Measurements from ENCODE around the gene RNLS. TPM values are rescaled to one million over a fixed set of nuclear protein-coding genes. Genes with fewer than 3 reads are reported as not detected.

Gene RNLS
- total and polyA plus RNA-seq, 2 of the 8 experiments (the other 6 are each of a cell fraction or from before 2014, with no cell fraction given): 7.5 to 12.7 TPM

DNA sequence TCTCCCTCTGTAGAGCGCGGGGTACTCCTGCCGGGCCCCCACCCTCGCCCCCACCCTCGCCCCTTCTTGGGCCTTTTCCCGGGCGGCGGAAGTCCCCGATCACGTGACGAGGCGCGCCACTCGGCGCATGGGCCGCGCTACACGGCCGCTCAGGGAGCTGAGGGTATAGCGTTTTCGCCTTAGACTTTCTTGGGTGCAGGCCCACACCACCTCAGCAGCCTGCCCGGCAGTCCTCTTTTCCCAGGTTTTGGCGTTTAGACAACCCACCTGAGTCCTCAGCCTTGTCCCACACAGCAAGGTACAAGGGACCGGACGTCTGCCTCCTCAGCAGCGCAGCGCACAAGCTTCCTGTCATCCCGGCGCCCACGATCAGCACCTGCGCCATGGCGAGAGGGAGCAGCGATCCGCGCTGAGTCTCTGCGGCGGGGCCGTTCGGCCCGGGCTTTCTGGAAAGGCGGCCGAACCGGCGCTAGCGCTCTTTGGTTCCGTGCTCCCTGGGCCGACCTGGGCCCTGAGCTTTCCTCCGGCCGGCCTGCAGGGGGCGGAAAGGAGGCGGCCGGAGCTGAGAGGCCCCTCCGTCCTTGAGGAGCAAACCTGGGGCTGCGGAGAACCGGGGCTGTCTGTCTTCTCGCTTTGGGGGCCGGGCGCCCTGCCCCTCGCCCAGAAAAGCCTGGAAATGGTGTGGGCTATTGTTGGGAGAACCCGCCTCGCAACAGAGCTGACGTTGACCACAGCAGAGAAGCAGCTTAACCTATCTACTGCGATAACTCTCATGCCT, at the start of gene RNLS (continued):
- TF ChIP-seq RBBP5 (IDR thresholded peaks at IDR 0.05; ENCODE audit: borderline replicate concordance, low read depth, low read length) (peak; percentile 70; the same call in 1 of the 2 replicates), POU5F1 (IDR thresholded peaks at IDR 0.05; ENCODE audit: low read depth, low read length) (no peak), CREB1 (IDR thresholded peaks at IDR 0.05) (peak; percentile 63; the same call in 1 of the 2 replicates), TBP (IDR thresholded peaks at IDR 0.05; ENCODE audit: low read depth, low read length) (peak; percentile 36; the same call in 1 of the 2 replicates), CBX5 (IDR thresholded peaks at IDR 0.05; ENCODE audit: low read depth, low read length) (no peak), POLR2AphosphoS5 (IDR thresholded peaks at IDR 0.05; ENCODE audit: low read depth, low read length) (peak; percentile 78; the same call in 1 of the 2 replicates), TAF7 (optimal IDR thresholded peaks at IDR 0.05; ENCODE audit: borderline replicate concordance, low read depth, low read length) (no peak), NANOG (IDR thresholded peaks at IDR 0.05; ENCODE audit: insufficient read depth, low read depth, low read length, poor library complexity, severe bottlenecking) (no peak), SRF (IDR thresholded peaks at IDR 0.05; ENCODE audit: low read depth, low read length) (no peak), ASH2L (IDR thresholded peaks at IDR 0.05; ENCODE audit: low read length) (peak; percentile 93), SIN3A (conservative IDR thresholded peaks at IDR 0.05 in 1 of 2, IDR thresholded peaks at IDR 0.05 in 1 of 2; ENCODE audit: low read depth in 1 of 2, low read length in 2 of 2) (0 out of 4 replicates have a peak, but pooled peaks of 1 of the 2 experiments have one; percentile 38), ZNF274 (IDR thresholded peaks at IDR 0.05; ENCODE audit: borderline replicate concordance, extremely low read depth, low read length) (no peak), HDAC2 (IDR thresholded peaks at IDR 0.05; ENCODE audit: borderline replicate concordance in 1 of 2, low read depth in 2 of 2, low read length in 2 of 2) (peak in 1 of 2 experiments; percentile 62; a peak in 1 of 4 replicates)
- TF ChIP-seq, protein P1, sequence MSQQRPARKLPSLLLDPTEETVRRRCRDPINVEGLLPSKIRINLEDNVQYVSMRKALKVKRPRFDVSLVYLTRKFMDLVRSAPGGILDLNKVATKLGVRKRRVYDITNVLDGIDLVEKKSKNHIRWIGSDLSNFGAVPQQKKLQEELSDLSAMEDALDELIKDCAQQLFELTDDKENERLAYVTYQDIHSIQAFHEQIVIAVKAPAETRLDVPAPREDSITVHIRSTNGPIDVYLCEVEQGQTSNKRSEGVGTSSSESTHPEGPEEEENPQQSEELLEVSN (IDR thresholded peaks at IDR 0.05): peak; percentile 74
